Tibial nerve (tissue), 4 donors: Measurements from ENCODE around the gene PTPN14.

Experiments
- CTCF ChIP-seq, 5 experiments: fragments of 200-600 bp in 3 of 5; fragments of 450-650 bp in 2 of 5; sonication (generic) in 3 of 5; IDR thresholded peaks; one replicate each; pipeline ENCODE4 v1.5.1; 2016 to 2019; ENCODE audit warnings: antibody characterized with exemption in 5 of 5, mild to moderate bottlenecking in 3 of 5, moderate library complexity in 2 of 5
- EP300 ChIP-seq, 2 donors: sonication (generic); formaldehyde crosslinking; IDR thresholded peaks; one replicate each; pipeline ENCODE4 v1.6.1; 2017; ENCODE audit warnings: antibody characterized with exemption in 2 of 2, mild to moderate bottlenecking in 1 of 2
- POLR2A ChIP-seq, 2 donors: fragments of 450-650 bp; IDR thresholded peaks; one replicate each; pipeline ENCODE4 v1.6.1; 2017; ENCODE audit warnings: antibody characterized with exemption in 2 of 2, mild to moderate bottlenecking in 2 of 2, moderate library complexity in 2 of 2

GRCh38 chr1:214312530-214313051, 238.8 kb downstream of the PTPN14 start:
- TF ChIP-seq CTCF (IDR thresholded peaks at IDR 0.05) (no peak), EP300 (IDR thresholded peaks at IDR 0.05) (no peak), POLR2A (IDR thresholded peaks at IDR 0.05) (no peak)
